Vagina (tissue), 2 donors: ENCODE measurements around the gene PSMG2. TPM values are rescaled to one million over a fixed set of nuclear protein-coding genes. Genes with fewer than 3 reads are reported as not detected.

ENCODE experiments used
- DNase-seq, 2 donors: peaks; one replicate each; pipeline ENCODE4 v3.0.0-alpha.2; 2017; ENCODE audit errors: extremely low spot score in 2 of 2
- H3K27ac ChIP-seq: fragments of 200-600 bp; sonication (generic); one replicate; pipeline ENCODE4 v1.5.1; 2019
- H3K27me3 ChIP-seq: fragments of 200-600 bp; sonication (generic); one replicate; pipeline ENCODE4 v1.5.1; 2019
- H3K36me3 ChIP-seq, 2 donors: fragments of 200-600 bp; sonication (generic); one replicate each; pipeline ENCODE4 v1.5.1; 2017 to 2019
- H3K4me1 ChIP-seq: fragments of 200-600 bp; sonication (generic); one replicate; pipeline ENCODE4 v1.5.1; 2019
- H3K4me3 ChIP-seq, 2 donors: fragments of 200-600 bp; sonication (generic); 1 replicate in 1 of 2; 2 replicates in 1 of 2; pipeline ENCODE4 v1.5.1; 2016 to 2019
- H3K9me3 ChIP-seq: fragments of 200-600 bp; sonication (generic); one replicate; pipeline ENCODE4 v1.5.1; 2019
- POLR2A ChIP-seq, 2 donors: fragments of 450-650 bp; IDR thresholded peaks; one replicate each; pipeline ENCODE4 v1.6.1; 2017; ENCODE audit warnings: antibody characterized with exemption in 2 of 2, mild to moderate bottlenecking in 2 of 2, moderate library complexity in 2 of 2
- POLR2AphosphoS5 ChIP-seq, 2 donors: sonication (generic); formaldehyde crosslinking; IDR thresholded peaks; one replicate each; pipeline ENCODE4 v1.9.0; 2017; ENCODE audit warnings: antibody characterized with exemption in 2 of 2, mild to moderate bottlenecking in 2 of 2, low read depth in 1 of 2; ENCODE audit not compliant: insufficient read depth in 1 of 2
- intact Hi-C: fragments of 100-400 bp; cut with DNase I; formaldehyde crosslinking; loops from one replicate; pipeline ENCODE4 v1.15.1; 2023
- total RNA-seq: library from RNA; depleted of rRNA; stranded (reverse); fragments of >200 nt; gene quantifications from one replicate; pipeline ENCODE4 v1.2.3, GENCODE V29; 2016
- TF ChIP-seq, protein P1 (sequence below), 3 experiments: fragments of 450-650 bp in 2 of 3; fragments of 200-600 bp in 1 of 3; sonication (generic) in 1 of 3; IDR thresholded peaks; one replicate each; pipeline ENCODE4 v1.5.1; 2017 to 2019; ENCODE audit warnings: antibody characterized with exemption in 3 of 3, mild to moderate bottlenecking in 2 of 3, moderate library complexity in 2 of 3

PSMG2 gene
- total RNA-seq, 1 donor from 2014 or later = 56.2 TPM

DNA sequence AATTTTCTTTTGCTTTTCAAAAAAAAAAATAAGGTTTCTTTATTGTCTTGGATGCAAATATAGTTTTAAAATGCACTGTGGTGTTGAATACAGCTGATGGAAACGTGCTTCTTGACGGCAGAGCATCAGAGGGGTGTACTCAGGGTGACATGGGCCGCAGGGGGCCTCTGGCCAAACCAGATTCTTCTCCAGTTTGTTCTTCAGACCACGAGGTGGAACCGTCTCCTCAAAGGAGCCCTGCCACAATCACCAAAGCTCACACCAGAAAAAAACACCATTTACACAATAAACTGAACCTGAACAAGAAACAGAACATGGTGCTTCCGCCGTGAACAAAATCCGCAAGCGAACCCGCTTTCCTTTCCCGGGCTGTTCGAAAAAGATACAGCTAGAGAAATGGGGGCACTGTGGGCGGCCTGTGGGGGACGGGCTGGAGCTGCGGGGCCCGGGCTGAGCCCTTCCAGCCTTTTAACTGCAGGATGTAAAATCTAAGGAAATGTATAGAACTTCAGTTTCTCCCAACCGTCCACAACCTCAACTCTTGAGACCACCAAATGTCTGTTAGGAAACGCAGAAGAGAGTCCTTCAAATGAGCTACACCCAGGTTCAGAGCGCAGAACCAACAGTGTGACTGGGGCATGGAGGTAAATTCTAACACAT lies 34.5 kb downstream of the PSMG2 start:
- TF ChIP-seq, protein P1, sequence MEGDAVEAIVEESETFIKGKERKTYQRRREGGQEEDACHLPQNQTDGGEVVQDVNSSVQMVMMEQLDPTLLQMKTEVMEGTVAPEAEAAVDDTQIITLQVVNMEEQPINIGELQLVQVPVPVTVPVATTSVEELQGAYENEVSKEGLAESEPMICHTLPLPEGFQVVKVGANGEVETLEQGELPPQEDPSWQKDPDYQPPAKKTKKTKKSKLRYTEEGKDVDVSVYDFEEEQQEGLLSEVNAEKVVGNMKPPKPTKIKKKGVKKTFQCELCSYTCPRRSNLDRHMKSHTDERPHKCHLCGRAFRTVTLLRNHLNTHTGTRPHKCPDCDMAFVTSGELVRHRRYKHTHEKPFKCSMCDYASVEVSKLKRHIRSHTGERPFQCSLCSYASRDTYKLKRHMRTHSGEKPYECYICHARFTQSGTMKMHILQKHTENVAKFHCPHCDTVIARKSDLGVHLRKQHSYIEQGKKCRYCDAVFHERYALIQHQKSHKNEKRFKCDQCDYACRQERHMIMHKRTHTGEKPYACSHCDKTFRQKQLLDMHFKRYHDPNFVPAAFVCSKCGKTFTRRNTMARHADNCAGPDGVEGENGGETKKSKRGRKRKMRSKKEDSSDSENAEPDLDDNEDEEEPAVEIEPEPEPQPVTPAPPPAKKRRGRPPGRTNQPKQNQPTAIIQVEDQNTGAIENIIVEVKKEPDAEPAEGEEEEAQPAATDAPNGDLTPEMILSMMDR (IDR thresholded peaks at IDR 0.05) = no peak
- TF ChIP-seq POLR2AphosphoS5 (IDR thresholded peaks at IDR 0.05; ENCODE audit: insufficient read depth in 1 of 2, low read depth in 1 of 2) (no peak), POLR2A (IDR thresholded peaks at IDR 0.05) (no peak)
- H3K27me3 ChIP-seq = no peaks in the 10 kb centered on the region
- no peak overlapping the region for H3K4me3 ChIP-seq

DNA sequence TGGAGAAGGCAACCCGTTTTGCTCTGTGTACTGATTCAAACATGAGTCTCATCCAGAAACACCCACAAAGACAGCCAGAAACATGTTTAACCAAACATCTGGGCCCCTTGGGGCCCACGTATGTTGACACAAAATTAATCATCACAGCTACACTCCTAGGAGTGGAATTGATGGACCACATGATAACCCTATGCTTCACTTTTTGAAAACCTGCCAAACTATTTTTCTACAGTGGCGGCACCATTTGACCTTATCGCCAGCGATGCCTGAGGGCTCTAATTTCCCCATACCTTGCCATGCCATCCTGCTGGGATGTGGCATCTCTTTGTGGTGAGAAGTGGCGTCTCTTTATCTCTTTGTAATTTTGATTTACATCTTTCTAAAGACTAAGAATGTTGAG lies 38.5 kb downstream of the PSMG2 start:
- no peak for TF ChIP-seq POLR2A (IDR thresholded peaks at IDR 0.05)
- TF ChIP-seq, protein P1 (IDR thresholded peaks at IDR 0.05) = no peak
- no peak for TF ChIP-seq POLR2AphosphoS5 (IDR thresholded peaks at IDR 0.05; ENCODE audit: insufficient read depth in 1 of 2, low read depth in 1 of 2)
- Histone ChIP-seq H3K36me3 (no peaks in the 10 kb centered on the region), H3K9me3 (no peaks in the 10 kb centered on the region), H3K27me3 (no peaks in the 10 kb centered on the region), H3K4me3 (no peak overlapping the region), H3K27ac (no peak overlapping the region), H3K4me1 (no peaks in the 10 kb centered on the region)
- DNase-seq = no peak
- intact Hi-C loops = no loop called here

More for the DNA sequence above, 34.5 kb downstream of the PSMG2 start:
- no peaks in the 10 kb centered on the region for H3K4me1 ChIP-seq
- H3K9me3 ChIP-seq = no peaks in the 10 kb centered on the region
- no peak overlapping the region for H3K27ac ChIP-seq
- intact Hi-C loops = no loop called here
- H3K36me3 ChIP-seq = no peaks in the 10 kb centered on the region
- DNase-seq = no peak

- Histone ChIP-seq H3K4me1 (no peaks in the 10 kb centered on the region), H3K9me3 (no peaks in the 10 kb centered on the region), H3K27me3 (no peaks in the 10 kb centered on the region), H3K27ac (no peak overlapping the region), H3K36me3 (no peaks in the 10 kb centered on the region), H3K4me3 (no peak overlapping the region)
- intact Hi-C loops = no loop called here
- TF ChIP-seq, protein P1 (IDR thresholded peaks at IDR 0.05) = no peak
- no peak for TF ChIP-seq POLR2AphosphoS5 (IDR thresholded peaks at IDR 0.05; ENCODE audit: insufficient read depth in 1 of 2, low read depth in 1 of 2)
- no peak for TF ChIP-seq POLR2A (IDR thresholded peaks at IDR 0.05)
- no peak for DNase-seq
Observed at GRCh38 chr18:12742453-12742852, 39.6 kb downstream of the PSMG2 start.

DNA sequence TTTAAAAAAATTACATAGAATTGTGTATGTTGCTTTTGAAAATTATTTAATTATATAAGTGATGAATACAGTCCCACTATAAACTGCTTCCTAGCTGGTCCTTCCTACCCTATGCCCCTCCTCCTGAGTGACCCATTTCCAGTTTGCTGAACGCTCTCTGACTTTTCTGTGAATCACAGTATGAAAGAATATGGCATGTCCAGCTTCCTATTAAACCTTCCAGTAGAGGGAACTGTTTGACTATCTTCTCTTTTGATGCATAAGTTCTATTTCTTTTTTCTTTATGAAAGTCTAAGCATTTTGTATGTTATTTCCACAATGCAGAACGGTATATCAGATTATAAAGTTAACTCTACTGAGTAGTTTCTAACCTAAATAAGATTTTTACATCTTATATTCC lies 41.3 kb downstream of the PSMG2 start:
- intact Hi-C loops = no loop called here

More for the DNA sequence above, 41.3 kb downstream of the PSMG2 start:
- TF ChIP-seq, protein P1 (IDR thresholded peaks at IDR 0.05) = peak in 2 of 3 experiments; percentile 35 to 43
- TF ChIP-seq POLR2AphosphoS5 (IDR thresholded peaks at IDR 0.05; ENCODE audit: insufficient read depth in 1 of 2, low read depth in 1 of 2) (no peak), POLR2A (IDR thresholded peaks at IDR 0.05) (no peak)
- no peaks in the 10 kb centered on the region for H3K27me3 ChIP-seq
- no peak overlapping the region for H3K4me3 ChIP-seq
- no peak for DNase-seq
- H3K4me1 ChIP-seq = no peaks in the 10 kb centered on the region
- H3K36me3 ChIP-seq = no peaks in the 10 kb centered on the region
- no peaks in the 10 kb centered on the region for H3K9me3 ChIP-seq
- no peak overlapping the region for H3K27ac ChIP-seq
